WTC11 (cell line): ENCODE measurements around the gene FCRL6. TPM values are rescaled to one million over a fixed set of nuclear protein-coding genes. Genes with fewer than 3 reads are reported as not detected.

Source experiments
- ATAC-seq: fragments of 200-7000 bp; cut with Tn5 transposase; 2 replicates; pipeline ENCODE4 v1.10.0; 2021; ENCODE audit warnings: mild to moderate bottlenecking, moderate library complexity
- CTCF ChIA-PET: fragments of 300-600 bp; sonication (Branson Sonifier 250); formaldehyde crosslinking; loops from one replicate; lab custom pipeline; 2021; ENCODE audit warnings: antibody characterized with exemption; lab: Charles Lee
- POLR2A ChIA-PET: fragments of 350-600 bp; sonication (Branson Sonifier 250); formaldehyde crosslinking; loops from one replicate; lab custom pipeline; 2021; ENCODE audit warnings: antibody characterized with exemption; lab: Charles Lee
- DNase-seq: peaks from one replicate; pipeline ENCODE4 v3.0.0; 2021; ENCODE audit warnings: low spot score
- H3K27ac Mint-ChIP-seq: 2 replicates; pipeline ENCODE4 v1.8.0; 2021; ENCODE audit warnings: mixed read lengths
- H3K27me3 Mint-ChIP-seq: 2 replicates; pipeline ENCODE4 v1.8.0; 2021; ENCODE audit warnings: low read depth, mild to moderate bottlenecking, moderate library complexity, mixed read lengths
- H3K36me3 Mint-ChIP-seq: 2 replicates; pipeline ENCODE4 v1.8.0; 2021; ENCODE audit warnings: mixed read lengths
- H3K4me1 Mint-ChIP-seq: 2 replicates; pipeline ENCODE4 v1.8.0; 2022; ENCODE audit warnings: mixed read lengths
- H3K4me3 Mint-ChIP-seq: 2 replicates; pipeline ENCODE4 v1.8.0; 2021; ENCODE audit warnings: mild to moderate bottlenecking, moderate library complexity, mixed read lengths
- H3K9me3 Mint-ChIP-seq: 2 replicates; pipeline ENCODE4 v1.8.0; 2021; ENCODE audit warnings: mixed read lengths
- AFF4 ChIP-seq: sonication (generic); formaldehyde crosslinking; IDR thresholded peaks from 2 replicates; pipeline ENCODE4 v1.8.1; 2023; ENCODE audit warnings: mild to moderate bottlenecking, missing genetic modification reagents, borderline replicate concordance
- CDX4 ChIP-seq: fragments of 250-450 bp; sonication (Bioruptor Pico); IDR thresholded peaks from 2 replicates; pipeline ENCODE4 v1.9.0; 2021; ENCODE audit warnings: moderate library complexity, mild to moderate bottlenecking, inconsistent platforms, borderline replicate concordance
- CREB1 ChIP-seq: sonication (generic); formaldehyde crosslinking; IDR thresholded peaks from 2 replicates; pipeline ENCODE4 v1.8.0; 2023; ENCODE audit warnings: mild to moderate bottlenecking, missing genetic modification reagents
- GRHL2 ChIP-seq: fragments of 250-450 bp; sonication (Bioruptor Pico); IDR thresholded peaks from 2 replicates; pipeline ENCODE4 v1.8.0; 2022; ENCODE audit warnings: mild to moderate bottlenecking, moderate library complexity; ENCODE audit not compliant: insufficient replicate concordance, severe bottlenecking
- GTF2I ChIP-seq: fragments of 250-450 bp; sonication (Bioruptor Pico); conservative IDR thresholded peaks from 2 replicates; pipeline ENCODE4 v1.4.0; 2021; ENCODE audit warnings: mild to moderate bottlenecking
- IRF2 ChIP-seq: sonication (generic); formaldehyde crosslinking; IDR thresholded peaks from 2 replicates; pipeline ENCODE4 v1.8.0; 2022; ENCODE audit warnings: low read depth, missing genetic modification reagents, borderline replicate concordance
- MLX ChIP-seq: sonication (generic); formaldehyde crosslinking; IDR thresholded peaks from 2 replicates; pipeline ENCODE4 v1.8.1; 2023; ENCODE audit warnings: mild to moderate bottlenecking, missing genetic modification reagents, moderate library complexity
- PREB ChIP-seq: sonication (generic); formaldehyde crosslinking; IDR thresholded peaks from 2 replicates; pipeline ENCODE4 v1.8.1; 2022; ENCODE audit warnings: mild to moderate bottlenecking, missing genetic modification reagents, moderate library complexity, borderline replicate concordance
- RELA ChIP-seq: sonication (generic); formaldehyde crosslinking; IDR thresholded peaks from 2 replicates; pipeline ENCODE4 v1.8.1; 2022; ENCODE audit warnings: missing genetic modification reagents, mild to moderate bottlenecking, borderline replicate concordance
- RORB ChIP-seq: fragments of 250-450 bp; sonication (Bioruptor Pico); IDR thresholded peaks from 2 replicates; pipeline ENCODE4 v1.9.0; 2021; ENCODE audit warnings: mild to moderate bottlenecking
- SOX15 ChIP-seq: fragments of 250-450 bp; sonication (Bioruptor Pico); IDR thresholded peaks from 2 replicates; pipeline ENCODE4 v1.9.0; 2021; ENCODE audit warnings: mild to moderate bottlenecking
- TEAD4 ChIP-seq: sonication (generic); formaldehyde crosslinking; IDR thresholded peaks from 2 replicates; pipeline ENCODE4 v1.8.0; 2022; ENCODE audit warnings: mild to moderate bottlenecking, missing genetic modification reagents
- TP53 ChIP-seq: sonication (generic); formaldehyde crosslinking; IDR thresholded peaks from 2 replicates; pipeline ENCODE4 v1.8.1; 2023; ENCODE audit warnings: mild to moderate bottlenecking, missing genetic modification reagents
- ZNF121 ChIP-seq: sonication (generic); formaldehyde crosslinking; IDR thresholded peaks from 2 replicates; pipeline ENCODE4 v1.8.0; 2023; ENCODE audit warnings: missing genetic modification reagents
- ZNF219 ChIP-seq: sonication (generic); formaldehyde crosslinking; IDR thresholded peaks from 2 replicates; pipeline ENCODE4 v1.8.0; 2023; ENCODE audit warnings: missing genetic modification reagents, mild to moderate bottlenecking, borderline replicate concordance
- total RNA-seq: library from RNA; stranded (reverse); gene quantifications from 3 replicates; pipeline ENCODE4 v1.2.3, GENCODE V29; 2021
- TF ChIP-seq, protein P1 (sequence below): fragments of 200-600 bp; IDR thresholded peaks from 2 replicates; pipeline ENCODE4 v1.8.0; 2022; ENCODE audit warnings: antibody characterized with exemption
- TF ChIP-seq, protein P2 (sequence below): fragments of 250-450 bp; sonication (Bioruptor Pico); IDR thresholded peaks from 2 replicates; pipeline ENCODE4 v1.9.0; 2021; ENCODE audit warnings: mild to moderate bottlenecking, borderline replicate concordance

The FCRL6 gene
- total RNA-seq, 1 experiment from 2014 or later, result not detected

- TF ChIP-seq AFF4 (CRISPR knock-in tag), result no peak
- no peak for TF ChIP-seq RELA (CRISPR knock-in tag)
These were observed 2.8 kb downstream of the FCRL6 start (continued) for GRCh38 chr1:159804924-159805323.

DNA sequence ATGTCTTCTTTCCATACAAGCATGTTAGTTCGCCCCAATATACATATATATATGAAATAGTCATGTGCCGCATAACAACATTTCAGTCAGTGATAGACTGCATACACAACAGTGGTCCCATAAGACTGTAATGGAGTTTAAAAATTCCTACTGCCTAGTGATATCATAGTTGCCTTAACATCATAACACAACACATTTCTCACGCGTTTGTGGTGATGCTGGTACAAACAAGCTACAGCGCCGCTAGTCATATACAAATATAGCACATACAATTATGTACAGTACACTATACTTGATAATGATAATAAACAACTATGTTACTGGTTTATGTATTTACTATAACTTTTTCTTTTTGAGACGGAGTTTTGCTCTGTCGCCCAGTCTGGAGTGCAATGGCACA is 13.8 kb downstream of the FCRL6 start:
- Mint-ChIP-seq H3K27ac (no peak overlapping the region), H3K4me3 (no peak overlapping the region), H3K4me1 (peaks cover 5% of the 10 kb centered on the region), H3K36me3 (no peaks in the 10 kb centered on the region), H3K9me3 (no peaks in the 10 kb centered on the region)
- POLR2A ChIA-PET, result no interaction called here
- DNase-seq (no peak), ATAC-seq (no peak)
- CTCF ChIA-PET, result interaction anchor here (1.2 to 3.8 kb wide), 4 partner anchors 12 to 192 kb away, joined by 5 to 13 read pairs (median 8); no protein-coding TSS in a partner anchor
- TF ChIP-seq SOX15 (CRISPR knock-in tag) (no peak), PREB (CRISPR knock-in tag) (no peak), RELA (CRISPR knock-in tag) (no peak), GTF2I (CRISPR knock-in tag) (no peak), RORB (CRISPR knock-in tag) (no peak), ZNF121 (CRISPR knock-in tag) (no peak), IRF2 (CRISPR knock-in tag) (no peak), TEAD4 (CRISPR knock-in tag) (no peak), CDX4 (no peak), GRHL2 (no peak), MLX (CRISPR knock-in tag) (no peak), CREB1 (no peak), TP53 (no peak), ZNF219 (CRISPR knock-in tag) (no peak)
- TF ChIP-seq, protein P1, sequence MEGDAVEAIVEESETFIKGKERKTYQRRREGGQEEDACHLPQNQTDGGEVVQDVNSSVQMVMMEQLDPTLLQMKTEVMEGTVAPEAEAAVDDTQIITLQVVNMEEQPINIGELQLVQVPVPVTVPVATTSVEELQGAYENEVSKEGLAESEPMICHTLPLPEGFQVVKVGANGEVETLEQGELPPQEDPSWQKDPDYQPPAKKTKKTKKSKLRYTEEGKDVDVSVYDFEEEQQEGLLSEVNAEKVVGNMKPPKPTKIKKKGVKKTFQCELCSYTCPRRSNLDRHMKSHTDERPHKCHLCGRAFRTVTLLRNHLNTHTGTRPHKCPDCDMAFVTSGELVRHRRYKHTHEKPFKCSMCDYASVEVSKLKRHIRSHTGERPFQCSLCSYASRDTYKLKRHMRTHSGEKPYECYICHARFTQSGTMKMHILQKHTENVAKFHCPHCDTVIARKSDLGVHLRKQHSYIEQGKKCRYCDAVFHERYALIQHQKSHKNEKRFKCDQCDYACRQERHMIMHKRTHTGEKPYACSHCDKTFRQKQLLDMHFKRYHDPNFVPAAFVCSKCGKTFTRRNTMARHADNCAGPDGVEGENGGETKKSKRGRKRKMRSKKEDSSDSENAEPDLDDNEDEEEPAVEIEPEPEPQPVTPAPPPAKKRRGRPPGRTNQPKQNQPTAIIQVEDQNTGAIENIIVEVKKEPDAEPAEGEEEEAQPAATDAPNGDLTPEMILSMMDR, result no peak
- TF ChIP-seq, protein P2, sequence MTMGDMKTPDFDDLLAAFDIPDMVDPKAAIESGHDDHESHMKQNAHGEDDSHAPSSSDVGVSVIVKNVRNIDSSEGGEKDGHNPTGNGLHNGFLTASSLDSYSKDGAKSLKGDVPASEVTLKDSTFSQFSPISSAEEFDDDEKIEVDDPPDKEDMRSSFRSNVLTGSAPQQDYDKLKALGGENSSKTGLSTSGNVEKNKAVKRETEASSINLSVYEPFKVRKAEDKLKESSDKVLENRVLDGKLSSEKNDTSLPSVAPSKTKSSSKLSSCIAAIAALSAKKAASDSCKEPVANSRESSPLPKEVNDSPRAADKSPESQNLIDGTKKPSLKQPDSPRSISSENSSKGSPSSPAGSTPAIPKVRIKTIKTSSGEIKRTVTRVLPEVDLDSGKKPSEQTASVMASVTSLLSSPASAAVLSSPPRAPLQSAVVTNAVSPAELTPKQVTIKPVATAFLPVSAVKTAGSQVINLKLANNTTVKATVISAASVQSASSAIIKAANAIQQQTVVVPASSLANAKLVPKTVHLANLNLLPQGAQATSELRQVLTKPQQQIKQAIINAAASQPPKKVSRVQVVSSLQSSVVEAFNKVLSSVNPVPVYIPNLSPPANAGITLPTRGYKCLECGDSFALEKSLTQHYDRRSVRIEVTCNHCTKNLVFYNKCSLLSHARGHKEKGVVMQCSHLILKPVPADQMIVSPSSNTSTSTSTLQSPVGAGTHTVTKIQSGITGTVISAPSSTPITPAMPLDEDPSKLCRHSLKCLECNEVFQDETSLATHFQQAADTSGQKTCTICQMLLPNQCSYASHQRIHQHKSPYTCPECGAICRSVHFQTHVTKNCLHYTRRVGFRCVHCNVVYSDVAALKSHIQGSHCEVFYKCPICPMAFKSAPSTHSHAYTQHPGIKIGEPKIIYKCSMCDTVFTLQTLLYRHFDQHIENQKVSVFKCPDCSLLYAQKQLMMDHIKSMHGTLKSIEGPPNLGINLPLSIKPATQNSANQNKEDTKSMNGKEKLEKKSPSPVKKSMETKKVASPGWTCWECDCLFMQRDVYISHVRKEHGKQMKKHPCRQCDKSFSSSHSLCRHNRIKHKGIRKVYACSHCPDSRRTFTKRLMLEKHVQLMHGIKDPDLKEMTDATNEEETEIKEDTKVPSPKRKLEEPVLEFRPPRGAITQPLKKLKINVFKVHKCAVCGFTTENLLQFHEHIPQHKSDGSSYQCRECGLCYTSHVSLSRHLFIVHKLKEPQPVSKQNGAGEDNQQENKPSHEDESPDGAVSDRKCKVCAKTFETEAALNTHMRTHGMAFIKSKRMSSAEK (CRISPR knock-in tag), result no peak
- TF ChIP-seq, all 79 proteins: peak for 0
- no peaks in the 10 kb centered on the region; the same call in 1 of the 2 replicates for H3K27me3 Mint-ChIP-seq
